HEK293 (cell line): ENCODE results near the gene TMEM259.

Source experiments
- BCL6B ChIP-seq: fragments of 450-650 bp; formaldehyde crosslinking; IDR thresholded peaks from 2 replicates; pipeline ENCODE4 v1.5.1; 2017; ENCODE audit warnings: missing biosample characterization, missing genetic modification characterization
- GLI2 ChIP-seq: fragments of 450-650 bp; formaldehyde crosslinking; IDR thresholded peaks from 2 replicates; pipeline ENCODE4; 2017; ENCODE audit warnings: missing biosample characterization, missing genetic modification characterization, low read depth, borderline replicate concordance
- PRDM1 ChIP-seq: fragments of 450-650 bp; formaldehyde crosslinking; IDR thresholded peaks from 2 replicates; pipeline ENCODE4; 2016; ENCODE audit warnings: missing biosample characterization, missing genetic modification characterization
- SP3 ChIP-seq: fragments of 450-650 bp; formaldehyde crosslinking; IDR thresholded peaks from 2 replicates; pipeline ENCODE4 v1.5.1; 2016; ENCODE audit warnings: missing biosample characterization, missing genetic modification characterization
- SP7 ChIP-seq: fragments of 450-650 bp; formaldehyde crosslinking; IDR thresholded peaks from 2 replicates; pipeline ENCODE4 v1.5.1; 2016; ENCODE audit warnings: missing biosample characterization, missing genetic modification characterization
- TRIM28 ChIP-seq: IDR thresholded peaks from 2 replicates; pipeline ENCODE4 v1.6.1; 2011; ENCODE audit warnings: low read length, control low read depth, borderline replicate concordance
- ZFP37 ChIP-seq: fragments of 450-650 bp; formaldehyde crosslinking; IDR thresholded peaks from 2 replicates; pipeline ENCODE4 v1.5.1; 2016; ENCODE audit warnings: missing biosample characterization, missing genetic modification characterization
- ZNF114 ChIP-seq: fragments of 450-650 bp; formaldehyde crosslinking; IDR thresholded peaks from 2 replicates; pipeline ENCODE4 v1.5.0; 2017; ENCODE audit warnings: missing biosample characterization, missing genetic modification characterization
- ZNF2 ChIP-seq: fragments of 450-650 bp; formaldehyde crosslinking; IDR thresholded peaks from 2 replicates; pipeline ENCODE4 v1.5.1; 2016; ENCODE audit warnings: missing biosample characterization, missing genetic modification characterization
- ZNF239 ChIP-seq: fragments of 450-650 bp; formaldehyde crosslinking; IDR thresholded peaks from 2 replicates; pipeline ENCODE4 v1.5.1; 2016; ENCODE audit warnings: missing biosample characterization, missing genetic modification characterization
- ZNF24 ChIP-seq: fragments of 450-650 bp; formaldehyde crosslinking; IDR thresholded peaks from 2 replicates; pipeline ENCODE4 v1.5.1; 2016; ENCODE audit warnings: missing biosample characterization, missing genetic modification characterization
- ZNF37A ChIP-seq: fragments of 450-650 bp; IDR thresholded peaks from 2 replicates; pipeline ENCODE4 v1.5.1; 2018; ENCODE audit warnings: missing biosample characterization, missing genetic modification characterization
- ZNF394 ChIP-seq: fragments of 450-650 bp; formaldehyde crosslinking; IDR thresholded peaks from 2 replicates; pipeline ENCODE4 v1.5.1; 2016; ENCODE audit warnings: missing biosample characterization, missing genetic modification characterization, mild to moderate bottlenecking, moderate library complexity, borderline replicate concordance
- ZNF416 ChIP-seq: fragments of 450-650 bp; formaldehyde crosslinking; IDR thresholded peaks from 2 replicates; pipeline ENCODE4 v1.5.1; 2016; ENCODE audit warnings: missing biosample characterization, missing genetic modification characterization
- ZNF433 ChIP-seq: fragments of 450-650 bp; formaldehyde crosslinking; IDR thresholded peaks from 2 replicates; pipeline ENCODE4 v1.5.1; 2016; ENCODE audit warnings: missing biosample characterization, missing genetic modification characterization, low read depth
- ZNF488 ChIP-seq: fragments of 450-650 bp; formaldehyde crosslinking; IDR thresholded peaks from 2 replicates; pipeline ENCODE4 v1.5.1; 2016; ENCODE audit warnings: missing biosample characterization, missing genetic modification characterization
- ZNF501 ChIP-seq: fragments of 450-650 bp; formaldehyde crosslinking; IDR thresholded peaks from 2 replicates; pipeline ENCODE4 v1.5.1; 2016; ENCODE audit warnings: missing biosample characterization, missing genetic modification characterization
- ZNF510 ChIP-seq: fragments of 450-650 bp; formaldehyde crosslinking; IDR thresholded peaks from 2 replicates; pipeline ENCODE4 v1.5.1; 2018; ENCODE audit warnings: mild to moderate bottlenecking, missing genetic modification characterization, missing biosample characterization; ENCODE audit not compliant: insufficient replicate concordance
- ZNF514 ChIP-seq: fragments of 450-650 bp; formaldehyde crosslinking; IDR thresholded peaks from 2 replicates; pipeline ENCODE4 v1.5.1; 2016; ENCODE audit warnings: missing biosample characterization, missing genetic modification characterization
- ZNF544 ChIP-seq: fragments of 450-650 bp; formaldehyde crosslinking; IDR thresholded peaks from 2 replicates; pipeline ENCODE4 v1.5.0; 2017; ENCODE audit warnings: missing biosample characterization, missing genetic modification characterization
- ZNF548 ChIP-seq: fragments of 450-650 bp; formaldehyde crosslinking; IDR thresholded peaks from 2 replicates; pipeline ENCODE4 v1.5.1; 2016; ENCODE audit warnings: missing biosample characterization, missing genetic modification characterization
- ZNF654 ChIP-seq: fragments of 450-650 bp; formaldehyde crosslinking; IDR thresholded peaks from 2 replicates; pipeline ENCODE4 v1.5.1; 2016; ENCODE audit warnings: low read depth, missing biosample characterization, missing genetic modification characterization
- ZNF677 ChIP-seq: fragments of 450-650 bp; IDR thresholded peaks from 2 replicates; pipeline ENCODE4 v1.5.0; 2018; ENCODE audit warnings: missing biosample characterization, mild to moderate bottlenecking, missing genetic modification characterization, moderate library complexity
- ZNF707 ChIP-seq: fragments of 450-650 bp; formaldehyde crosslinking; IDR thresholded peaks from 2 replicates; pipeline ENCODE4 v1.5.1; 2016; ENCODE audit warnings: missing biosample characterization, missing genetic modification characterization
- ZNF768 ChIP-seq: fragments of 450-650 bp; formaldehyde crosslinking; IDR thresholded peaks from 2 replicates; pipeline ENCODE4 v1.5.1; 2018; ENCODE audit warnings: missing biosample characterization, mild to moderate bottlenecking, missing genetic modification characterization
- ZNF785 ChIP-seq: fragments of 450-650 bp; formaldehyde crosslinking; IDR thresholded peaks from 2 replicates; pipeline ENCODE4 v1.5.1; 2016; ENCODE audit warnings: missing biosample characterization, missing genetic modification characterization
- TF ChIP-seq, protein P1 (sequence below): fragments of 450-650 bp; formaldehyde crosslinking; IDR thresholded peaks from 2 replicates; pipeline ENCODE4 v1.5.1; 2016; ENCODE audit warnings: missing biosample characterization, missing genetic modification characterization, low read depth
- TF ChIP-seq, protein P2 (sequence below): fragments of 450-650 bp; formaldehyde crosslinking; IDR thresholded peaks from 2 replicates; pipeline ENCODE4 v1.5.1; 2016; ENCODE audit warnings: missing biosample characterization, missing genetic modification characterization

The TMEM259 gene

DNA sequence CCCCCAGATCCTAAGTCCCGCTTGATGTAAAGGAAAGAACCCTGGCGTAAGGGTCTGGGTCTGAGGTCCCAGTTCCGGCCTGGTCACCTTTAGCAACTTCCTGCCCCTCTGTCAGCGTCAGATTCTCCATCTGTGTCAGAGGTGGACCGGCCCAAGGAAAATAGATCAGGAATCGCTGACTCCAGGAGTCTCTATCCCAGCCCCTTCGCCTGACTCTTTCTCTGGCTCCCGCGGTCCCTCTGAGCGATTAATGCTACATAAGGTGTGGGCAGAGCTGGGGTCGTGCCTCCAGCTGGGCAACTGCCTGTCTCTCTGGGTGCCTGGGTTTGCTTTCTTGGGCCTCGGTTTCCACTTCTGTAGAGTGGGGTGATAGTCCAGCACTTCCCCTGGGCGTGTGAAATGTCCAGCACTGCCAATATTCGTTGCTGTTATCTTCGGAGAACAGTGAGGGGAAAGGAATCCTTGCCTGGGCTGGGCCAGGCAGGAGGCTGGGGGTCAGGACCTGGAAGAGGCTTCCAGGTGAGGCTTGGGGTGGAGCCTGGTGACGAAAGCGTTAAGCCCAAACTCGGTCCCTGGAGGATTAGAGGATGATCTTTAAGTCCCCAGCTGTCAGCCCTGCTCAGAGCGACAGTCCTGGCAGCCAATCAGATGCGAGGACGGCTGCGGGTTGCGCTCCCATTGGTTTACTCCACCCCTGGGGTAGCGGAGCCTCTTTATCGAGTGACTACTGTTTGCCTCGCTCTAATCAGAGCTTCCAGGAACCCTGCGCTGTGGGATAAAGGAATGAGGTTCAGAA lies 19.8 kb upstream of the TMEM259 start (continued):
- TF ChIP-seq ZNF514 (tag by site-specific recombination) (no peak), ZNF394 (peak; percentile 25; the same call in 1 of the 2 replicates), ZNF501 (no peak), GLI2 (no peak), ZFP37 (no peak), ZNF707 (tag by site-specific recombination) (no peak; the same call in 1 of the 2 replicates), ZNF239 (tag by site-specific recombination) (no peak), ZNF488 (tag by site-specific recombination) (no peak), ZNF24 (peak; percentile 66), ZNF677 (tag by site-specific recombination) (no peak), ZNF433 (tag by site-specific recombination) (no peak), ZNF37A (tag by site-specific recombination) (no peak), BCL6B (tag by site-specific recombination) (no peak), ZNF785 (no peak), ZNF544 (tag by site-specific recombination) (no peak), ZNF2 (0 out of 2 replicates have a peak, but pooled peaks have one; percentile 31), ZNF510 (no peak), PRDM1 (tag by site-specific recombination) (no peak), ZNF416 (tag by site-specific recombination) (no peak), SP3 (peak; percentile 67), ZNF654 (tag by site-specific recombination) (no peak), ZNF548 (tag by site-specific recombination) (no peak), ZNF768 (tag by site-specific recombination) (0 out of 2 replicates have a peak, but pooled peaks have one; percentile 30), TRIM28 (no peak), SP7 (tag by site-specific recombination) (peak; percentile 74), ZNF114 (tag by site-specific recombination) (no peak)
- TF ChIP-seq, protein P1, sequence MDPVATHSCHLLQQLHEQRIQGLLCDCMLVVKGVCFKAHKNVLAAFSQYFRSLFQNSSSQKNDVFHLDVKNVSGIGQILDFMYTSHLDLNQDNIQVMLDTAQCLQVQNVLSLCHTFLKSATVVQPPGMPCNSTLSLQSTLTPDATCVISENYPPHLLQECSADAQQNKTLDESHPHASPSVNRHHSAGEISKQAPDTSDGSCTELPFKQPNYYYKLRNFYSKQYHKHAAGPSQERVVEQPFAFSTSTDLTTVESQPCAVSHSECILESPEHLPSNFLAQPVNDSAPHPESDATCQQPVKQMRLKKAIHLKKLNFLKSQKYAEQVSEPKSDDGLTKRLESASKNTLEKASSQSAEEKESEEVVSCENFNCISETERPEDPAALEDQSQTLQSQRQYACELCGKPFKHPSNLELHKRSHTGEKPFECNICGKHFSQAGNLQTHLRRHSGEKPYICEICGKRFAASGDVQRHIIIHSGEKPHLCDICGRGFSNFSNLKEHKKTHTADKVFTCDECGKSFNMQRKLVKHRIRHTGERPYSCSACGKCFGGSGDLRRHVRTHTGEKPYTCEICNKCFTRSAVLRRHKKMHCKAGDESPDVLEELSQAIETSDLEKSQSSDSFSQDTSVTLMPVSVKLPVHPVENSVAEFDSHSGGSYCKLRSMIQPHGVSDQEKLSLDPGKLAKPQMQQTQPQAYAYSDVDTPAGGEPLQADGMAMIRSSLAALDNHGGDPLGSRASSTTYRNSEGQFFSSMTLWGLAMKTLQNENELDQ = no peak
- TF ChIP-seq, protein P2, sequence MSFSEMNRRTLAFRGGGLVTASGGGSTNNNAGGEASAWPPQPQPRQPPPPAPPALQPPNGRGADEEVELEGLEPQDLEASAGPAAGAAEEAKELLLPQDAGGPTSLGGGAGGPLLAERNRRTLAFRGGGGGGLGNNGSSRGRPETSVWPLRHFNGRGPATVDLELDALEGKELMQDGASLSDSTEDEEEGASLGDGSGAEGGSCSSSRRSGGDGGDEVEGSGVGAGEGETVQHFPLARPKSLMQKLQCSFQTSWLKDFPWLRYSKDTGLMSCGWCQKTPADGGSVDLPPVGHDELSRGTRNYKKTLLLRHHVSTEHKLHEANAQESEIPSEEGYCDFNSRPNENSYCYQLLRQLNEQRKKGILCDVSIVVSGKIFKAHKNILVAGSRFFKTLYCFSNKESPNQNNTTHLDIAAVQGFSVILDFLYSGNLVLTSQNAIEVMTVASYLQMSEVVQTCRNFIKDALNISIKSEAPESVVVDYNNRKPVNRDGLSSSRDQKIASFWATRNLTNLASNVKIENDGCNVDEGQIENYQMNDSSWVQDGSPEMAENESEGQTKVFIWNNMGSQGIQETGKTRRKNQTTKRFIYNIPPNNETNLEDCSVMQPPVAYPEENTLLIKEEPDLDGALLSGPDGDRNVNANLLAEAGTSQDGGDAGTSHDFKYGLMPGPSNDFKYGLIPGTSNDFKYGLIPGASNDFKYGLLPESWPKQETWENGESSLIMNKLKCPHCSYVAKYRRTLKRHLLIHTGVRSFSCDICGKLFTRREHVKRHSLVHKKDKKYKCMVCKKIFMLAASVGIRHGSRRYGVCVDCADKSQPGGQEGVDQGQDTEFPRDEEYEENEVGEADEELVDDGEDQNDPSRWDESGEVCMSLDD (tag by site-specific recombination) = no peak; the same call in none of the 2 replicates
